Fibroblast of lung (primary cell): ENCODE results near the gene ZBTB45.

ENCODE experiments used
- CTCF ChIP-seq, 2 donors: IDR thresholded peaks in 1 of 2; conservative IDR thresholded peaks in 1 of 2; 1 replicate in 1 of 2; 2 replicates in 1 of 2; pipeline ENCODE4 v1.5.1; 2011 to 2012; ENCODE audit warnings: low read length in 2 of 2, control low read depth in 1 of 2, inconsistent platforms in 1 of 2, low read depth in 1 of 2, mild to moderate bottlenecking in 1 of 2
- EZH2 ChIP-seq: IDR thresholded peaks from 2 replicates; pipeline ENCODE4 v1.5.1; 2012; ENCODE audit warnings: low read length, control low read depth, mild to moderate bottlenecking; ENCODE audit errors: missing control alignments

- TF ChIP-seq EZH2 (no peak), CTCF (conservative IDR thresholded peaks at IDR 0.05 in 1 of 2, IDR thresholded peaks at IDR 0.05 in 1 of 2; ENCODE audit: low read depth in 1 of 2, low read length in 2 of 2) (no peak)
These were observed 30.2 kb upstream of the ZBTB45 start for GRCh38 chr19:58549664-58550361.
